NOMO-1 treated with dmso at 0.1 percent for 144 hours (cell line): ENCODE data around the gene VTI1A.
A peak's percentile ranks its signal among the peaks of the same experiment; 100 is the strongest.
"Not testable (repeated sequence)": the region's sequence is repeated elsewhere in the genome, so short reads cannot be mapped to it uniquely, and the experiment has no call there.

Experiments
- DNase-seq: peaks from one replicate; lab custom pipeline; 2025; ENCODE audit not compliant: unreplicated experiment; lab: John Stamatoyannopoulos, UW

VTI1A gene

DNA sequence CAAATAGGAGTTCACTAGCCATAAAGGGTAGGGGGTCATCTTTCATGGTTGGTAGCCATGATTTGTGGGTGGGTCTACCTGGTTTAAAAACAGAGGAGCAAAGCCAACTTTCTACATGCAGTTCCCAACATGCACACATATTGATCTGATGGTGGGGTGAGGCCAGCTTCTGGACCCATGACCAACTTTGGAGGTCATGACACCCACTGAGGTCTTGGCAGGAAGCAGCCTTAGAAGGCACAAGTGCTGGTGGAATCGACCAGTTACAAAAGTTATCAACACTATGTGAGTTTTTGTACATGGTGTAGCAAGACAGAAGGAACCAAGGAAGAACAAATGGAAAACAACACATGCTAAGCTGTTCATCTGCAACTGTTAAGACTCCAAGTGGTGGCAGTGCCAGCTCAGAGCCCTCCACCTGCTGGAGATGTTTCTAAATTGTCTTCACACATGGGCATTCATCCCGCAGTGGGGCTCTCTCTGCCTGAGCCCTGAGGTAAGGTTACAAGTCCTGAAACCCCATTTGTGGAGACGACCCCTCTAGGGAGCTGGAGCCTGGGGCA is 401.9 kb downstream of the VTI1A start:
- no peak for DNase-seq

DNA sequence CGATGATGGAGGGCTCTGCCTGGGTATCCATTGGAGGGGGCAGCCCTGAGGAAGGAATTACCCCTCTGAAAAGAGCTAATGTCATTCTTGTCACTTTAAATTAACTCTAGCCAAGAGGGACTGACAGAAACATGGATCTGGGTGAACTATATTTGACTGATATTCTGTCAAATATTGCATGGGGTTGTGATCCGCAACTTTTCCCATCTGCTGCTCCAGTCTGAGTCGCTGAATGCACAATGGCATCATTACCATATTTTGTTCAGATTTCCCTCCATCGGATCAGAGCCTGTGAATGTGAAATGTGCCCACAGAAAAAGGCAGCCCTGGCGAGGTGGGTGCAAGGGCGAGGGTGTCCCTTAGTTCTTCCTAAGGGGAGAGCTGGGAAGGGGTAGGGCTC is 402.5 kb downstream of the VTI1A start:
- DNase-seq: no peak

DNA sequence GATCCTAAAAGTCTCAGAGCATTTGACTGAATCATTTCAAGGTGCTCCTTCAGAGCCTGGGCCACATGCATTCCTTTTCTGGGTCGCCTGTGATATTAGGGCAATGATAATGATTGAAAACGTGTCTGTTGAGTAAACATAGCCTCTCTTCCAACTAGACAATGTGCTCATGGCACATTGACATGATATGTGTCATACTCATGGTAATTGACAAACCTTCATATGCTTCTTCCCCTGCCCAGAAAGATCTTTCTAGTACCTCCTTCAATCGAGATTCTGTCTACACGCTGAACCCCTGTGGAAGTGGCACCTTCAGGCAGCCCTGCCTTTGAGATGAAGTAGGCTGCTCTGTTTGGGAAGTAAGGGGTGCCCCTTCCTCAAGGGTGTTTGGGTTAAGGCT is 404.2 kb downstream of the VTI1A start:
- DNase-seq: no peak

DNA sequence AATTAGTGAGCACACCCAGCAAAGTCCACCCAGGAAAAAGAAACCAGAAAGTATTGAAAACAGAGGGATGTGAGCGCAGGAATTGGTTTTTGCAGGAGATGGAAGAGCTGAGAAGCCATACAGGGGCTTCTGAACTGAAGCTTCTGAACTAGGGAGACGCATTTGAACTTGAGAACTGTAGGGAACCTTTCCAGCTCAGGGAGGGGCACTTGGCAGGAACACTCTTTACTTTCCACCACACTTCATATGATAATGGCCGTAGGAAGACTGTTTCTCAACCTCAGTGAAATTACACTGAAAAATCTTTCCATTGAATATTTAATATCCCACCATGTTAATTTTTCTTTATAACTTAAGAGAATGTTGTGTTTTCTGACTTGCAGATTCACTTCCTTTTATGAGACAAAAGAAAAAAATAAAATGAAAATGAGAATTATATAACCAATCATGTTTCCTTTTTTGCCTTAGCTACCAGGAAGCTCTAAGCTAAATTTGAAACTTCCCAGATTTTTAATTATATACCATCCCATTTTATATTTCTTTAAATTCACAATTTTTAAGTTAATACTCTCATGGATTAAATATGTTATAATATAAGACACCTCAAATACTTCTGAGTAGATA is 404.7 kb downstream of the VTI1A start:
- DNase-seq: no peak

DNA sequence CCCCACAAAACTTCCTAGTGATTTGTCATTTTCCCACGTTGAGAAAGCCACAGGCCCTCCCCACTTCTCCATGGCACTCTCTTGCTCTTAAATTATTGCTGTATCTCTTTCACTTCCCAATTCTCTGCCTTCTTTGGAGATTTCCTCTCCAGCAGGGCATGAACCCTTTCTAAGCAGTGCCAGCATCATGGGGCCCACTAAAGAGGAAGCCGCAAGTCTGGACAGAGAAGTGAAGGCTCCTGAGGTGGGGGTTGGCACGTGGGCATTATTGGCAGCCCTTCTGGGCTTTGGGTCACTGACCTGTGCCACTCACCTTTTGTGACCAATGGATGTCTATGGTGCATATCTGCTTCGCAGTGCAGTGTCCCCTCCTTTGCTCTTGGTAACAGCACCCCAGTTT is 405.3 kb downstream of the VTI1A start:
- DNase-seq: peak; percentile 96

DNA sequence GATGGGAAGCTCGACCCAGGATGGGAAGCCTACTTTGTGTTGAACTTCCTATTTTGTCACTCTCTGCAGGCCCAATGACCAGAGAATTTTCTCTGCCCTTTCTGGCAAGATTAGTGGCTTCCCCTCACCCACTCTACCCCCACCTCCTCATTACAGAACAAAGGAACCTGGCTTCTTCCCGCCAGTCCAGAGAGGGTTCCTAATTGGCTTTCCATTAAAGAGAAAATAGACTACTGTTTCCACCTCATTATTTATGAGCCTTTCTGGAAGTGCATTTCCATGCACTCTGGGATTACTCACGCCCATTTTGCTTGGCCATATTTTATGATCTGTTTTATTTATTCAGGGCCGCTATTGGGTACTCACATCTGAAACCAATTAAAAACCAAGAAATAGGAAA is 408.1 kb downstream of the VTI1A start:
- no peak for DNase-seq

DNA sequence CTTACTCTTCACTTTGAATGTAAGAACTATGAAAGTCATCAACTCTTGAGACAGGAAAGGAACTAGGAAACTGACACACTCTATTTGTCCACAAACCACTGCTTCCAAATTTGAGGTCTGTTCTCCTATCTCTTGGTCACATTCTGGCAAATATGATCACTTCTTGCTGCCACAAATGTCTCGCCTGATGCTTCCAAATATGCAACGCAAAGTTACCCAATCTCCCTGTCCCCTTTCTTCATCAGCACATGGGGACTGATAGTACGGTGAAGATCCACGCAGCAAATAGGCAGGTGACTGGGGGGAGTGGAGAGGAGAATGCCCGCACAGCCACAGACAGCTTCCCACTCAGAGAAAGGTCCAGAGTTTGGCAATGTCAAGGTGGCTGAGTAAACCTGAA is 410.5 kb downstream of the VTI1A start:
- no peak for DNase-seq

DNA sequence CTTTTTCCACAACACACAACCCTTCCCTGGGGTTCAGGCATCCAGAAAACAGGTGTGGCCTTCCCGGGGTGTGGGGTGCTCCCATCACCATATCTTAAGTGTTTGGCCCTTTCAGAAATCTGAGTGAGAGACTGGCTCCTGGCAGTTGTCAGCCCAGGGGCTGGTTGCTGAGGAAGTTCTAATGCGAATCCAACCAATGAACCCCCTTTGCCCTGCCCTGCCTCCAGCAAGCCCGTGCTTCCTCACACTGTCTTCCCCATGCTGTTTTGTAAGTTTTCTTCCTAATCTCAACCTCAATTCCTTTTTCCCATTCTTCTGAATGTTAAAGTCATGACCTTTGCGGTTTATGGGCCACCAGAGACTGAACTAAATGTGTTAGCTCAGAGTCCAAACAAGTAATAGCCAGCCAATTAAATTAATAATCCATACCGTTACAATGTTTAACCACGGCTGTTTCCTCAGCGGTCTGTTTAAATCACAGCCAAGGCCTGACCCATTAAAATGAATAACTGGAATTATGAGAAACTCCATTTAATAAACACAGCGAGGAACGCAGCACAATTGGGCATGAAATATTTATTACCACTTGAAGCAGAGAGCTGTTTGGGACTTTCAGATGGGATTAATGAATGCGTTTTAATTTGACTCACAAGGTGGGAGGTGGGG is 412.1 kb downstream of the VTI1A start:
- no peak for DNase-seq

DNA sequence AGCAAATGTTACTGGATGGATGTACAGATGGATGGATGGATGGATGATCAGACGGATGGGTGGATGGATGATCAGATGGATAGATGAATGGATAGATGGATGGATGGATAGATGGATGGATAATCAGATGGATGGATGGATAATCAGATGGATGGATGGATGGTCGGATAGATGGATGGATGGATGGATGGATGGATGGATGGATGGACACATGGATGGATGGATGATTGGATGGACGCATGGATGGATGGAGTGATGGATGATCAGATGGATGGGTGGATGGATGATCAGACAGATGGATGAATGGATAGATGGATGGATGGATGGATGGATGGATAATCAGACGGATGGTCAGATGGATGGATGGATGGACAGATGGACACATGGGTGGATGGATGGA is 412.8 kb downstream of the VTI1A start:
- no peak for DNase-seq

DNA sequence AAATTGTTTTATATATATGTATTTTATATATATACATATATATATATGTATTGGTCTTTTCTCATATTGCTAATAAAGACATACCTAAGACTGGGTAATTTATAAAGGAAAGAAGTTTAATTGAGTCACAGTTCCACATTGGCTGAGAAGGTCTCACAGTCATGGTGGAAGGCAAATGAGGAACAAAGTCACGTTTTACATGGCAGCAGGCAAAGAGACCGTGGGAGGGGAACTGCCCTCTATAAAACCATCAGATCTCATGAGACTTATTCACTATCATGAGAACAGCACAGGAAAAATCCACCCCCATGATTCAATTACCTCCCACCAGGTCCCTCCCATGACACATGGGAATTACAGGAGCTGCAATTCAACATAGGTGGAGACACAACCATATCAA is 416.4 kb downstream of the VTI1A start:
- DNase-seq: not testable (repeated sequence)
